Neural progenitor cell (in vitro differentiated cells): ENCODE measurements around the gene PSMA3.

Source experiments
- CTCF ChIP-seq: fragments of 200-600 bp; sonication (generic); IDR thresholded peaks from 2 replicates; pipeline ENCODE4 v1.5.1; 2017; ENCODE audit warnings: antibody characterized with exemption, mild to moderate bottlenecking
- EZH2 ChIP-seq: fragments of 200-600 bp; sonication (generic); IDR thresholded peaks from 2 replicates; pipeline ENCODE4 v1.6.1; 2017; ENCODE audit warnings: antibody characterized with exemption, mild to moderate bottlenecking, moderate library complexity
- EZH2phosphoT487 ChIP-seq: fragments of 200-600 bp; sonication (generic); IDR thresholded peaks from 2 replicates; pipeline ENCODE4 v1.6.1; 2017; ENCODE audit warnings: antibody characterized with exemption

- TF ChIP-seq CTCF (no peak), EZH2 (no peak), EZH2phosphoT487 (no peak)
Measured at GRCh38 chr14:58243790-58244555, 670 bp upstream of the PSMA3 start.
